Stimulated activated CD8-positive, alpha-beta memory T cell treated with anti-CD3 and anti-CD28 coated beads, Interleukin-4, amount 100 ng/mL, for 48 hours (primary cell): ENCODE results near the gene AMZ2.

Source experiments
- DNase-seq: peaks from one replicate; pipeline ENCODE4 v3.0.0-alpha.2; 2020

The AMZ2 gene

GRCh38 chr17:68291836-68292688 lies 44.2 kb downstream of the AMZ2 start:
- peak; percentile 90 for DNase-seq

- no peak for DNase-seq
These were observed 44.8 kb downstream of the AMZ2 start for GRCh38 chr17:68292689-68293040.

GRCh38 chr17:68293490-68294195 lies 45.8 kb downstream of the AMZ2 start:
- no peak for DNase-seq

DNA sequence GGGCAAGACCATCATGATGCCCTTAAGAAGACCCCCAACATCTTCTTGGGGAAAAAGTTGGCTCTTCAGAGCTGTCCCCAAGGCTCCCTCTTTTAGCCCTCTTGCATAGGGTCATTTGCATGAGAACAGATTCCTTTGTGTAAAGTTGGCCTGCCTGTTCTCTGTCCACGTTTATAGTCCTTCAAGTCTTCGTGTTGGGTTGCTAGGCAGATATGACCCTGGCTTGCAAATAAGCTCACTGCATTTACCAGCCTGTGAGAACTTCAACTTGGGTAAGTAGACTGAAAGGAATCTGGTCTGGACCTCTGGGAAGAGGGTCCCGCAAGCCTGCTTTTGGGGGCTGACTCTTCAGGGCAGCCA lies 46.3 kb downstream of the AMZ2 start:
- DNase-seq = no peak

DNA sequence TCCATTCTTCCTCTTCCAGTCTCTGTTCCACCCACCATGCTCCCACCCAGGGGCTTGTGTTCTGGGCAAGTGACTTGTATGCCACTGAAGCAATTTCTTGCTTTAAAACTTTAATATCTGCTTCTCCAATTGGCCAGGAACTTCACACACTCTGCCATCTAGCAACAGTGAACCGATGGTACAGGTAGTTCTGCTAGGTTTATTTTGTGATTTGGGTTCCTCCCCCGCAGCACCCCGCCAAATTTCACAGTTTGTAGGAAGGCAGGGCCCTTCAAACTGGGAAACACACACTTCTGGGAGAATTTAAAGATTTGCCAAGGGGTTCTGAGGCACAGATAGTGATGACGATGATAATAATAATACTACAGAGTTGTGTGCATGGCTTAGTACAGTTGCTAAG lies 46.8 kb downstream of the AMZ2 start:
- DNase-seq = no peak

- peak; percentile 72 for DNase-seq
These were observed 47.2 kb downstream of the AMZ2 start for GRCh38 chr17:68295086-68295485.

- peak; percentile 63 for DNase-seq
These were observed 48.7 kb downstream of the AMZ2 start for GRCh38 chr17:68296217-68297191.

GRCh38 chr17:68297195-68297594 lies 49.4 kb downstream of the AMZ2 start:
- no peak for DNase-seq

DNA sequence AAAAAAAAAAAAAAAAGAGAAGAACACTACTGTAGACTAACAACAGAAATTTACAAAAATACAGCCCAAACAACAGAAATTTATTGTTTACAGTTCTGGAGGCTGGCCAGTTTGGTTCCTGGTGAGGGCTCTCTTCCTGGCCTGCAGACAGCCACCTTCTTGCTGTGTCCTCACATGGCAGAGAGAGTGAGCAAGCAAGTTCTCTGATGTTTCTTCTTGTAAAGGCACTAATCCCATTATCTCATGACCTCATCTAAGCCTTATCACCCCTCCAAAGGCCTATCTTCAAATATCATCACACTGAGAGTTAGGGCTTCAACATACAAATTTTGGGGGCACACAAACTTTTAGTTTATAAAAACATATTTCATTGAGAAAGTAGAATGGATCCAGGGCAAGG lies 50.8 kb downstream of the AMZ2 start:
- DNase-seq = no peak

DNA sequence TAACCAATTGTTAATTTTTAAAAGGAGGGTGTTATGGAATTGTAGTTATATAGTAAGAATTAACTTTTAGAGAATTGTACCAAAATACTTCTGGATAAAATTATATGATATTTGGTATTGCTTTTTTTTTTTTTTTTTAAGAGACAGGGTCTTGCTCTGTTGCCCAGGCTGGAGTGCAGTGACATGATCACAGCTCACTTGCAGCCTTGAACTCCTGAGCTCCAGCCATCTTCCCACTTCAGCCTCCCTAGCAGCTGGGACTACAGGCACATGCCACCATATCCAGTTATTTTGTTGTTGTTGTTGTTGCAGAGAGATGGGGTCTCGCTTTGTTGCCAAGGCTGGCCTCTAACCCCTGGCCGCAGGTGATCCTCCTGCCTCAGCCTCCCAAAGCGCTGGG lies 52.0 kb downstream of the AMZ2 start:
- no peak for DNase-seq

DNA sequence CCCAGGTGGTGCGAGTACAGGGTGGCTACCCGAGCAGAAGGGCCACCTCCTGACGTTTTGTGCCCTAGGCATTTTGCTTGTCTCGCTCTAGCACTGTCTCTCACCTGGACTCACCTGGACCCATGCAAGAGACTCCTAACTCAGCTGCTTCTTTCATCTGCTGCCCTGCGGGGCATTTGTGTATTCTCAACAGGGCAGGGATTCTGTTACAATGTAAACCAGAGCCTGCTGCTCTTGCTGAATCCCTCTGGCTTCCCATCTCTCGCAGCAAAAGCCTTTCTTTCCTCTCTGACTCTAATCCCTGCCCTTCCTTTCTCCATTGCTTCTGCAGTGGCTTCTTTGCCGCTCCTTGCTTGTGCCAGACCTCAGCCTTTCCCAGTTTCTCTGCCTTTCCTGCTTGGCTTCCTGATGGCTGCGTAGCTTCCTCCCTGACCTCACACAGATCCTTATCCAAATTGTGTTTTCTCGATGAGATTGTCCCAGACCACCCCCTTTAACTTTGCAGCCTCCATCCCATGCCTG lies 53.7 kb downstream of the AMZ2 start:
- no peak for DNase-seq

DNA sequence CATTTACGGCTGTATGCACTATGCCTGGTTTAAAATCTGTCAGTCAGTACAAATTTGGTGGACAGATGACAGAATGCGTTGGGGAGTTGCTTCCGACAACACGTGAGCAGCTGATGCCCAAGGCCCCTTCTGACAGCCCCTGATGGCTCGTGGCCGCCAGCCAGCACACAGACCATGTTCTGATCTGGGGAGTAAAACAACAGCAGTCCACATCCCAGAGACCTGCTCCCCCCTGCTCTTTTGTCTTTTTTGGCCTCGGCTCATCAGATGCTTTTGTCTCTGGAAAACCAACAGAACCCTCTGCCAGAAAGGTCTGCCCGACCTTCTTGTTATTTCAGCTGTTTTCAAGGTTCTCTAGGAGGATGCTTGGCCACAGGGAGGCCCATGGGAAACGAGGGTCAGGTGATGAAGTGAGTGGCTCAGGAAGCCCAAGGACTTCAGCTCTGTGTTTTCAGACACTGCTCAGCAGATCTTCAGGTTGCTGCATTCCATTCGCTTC lies 54.3 kb downstream of the AMZ2 start:
- no peak for DNase-seq

GRCh38 chr17:68302666-68303065 lies 54.8 kb downstream of the AMZ2 start:
- DNase-seq = no peak

DNA sequence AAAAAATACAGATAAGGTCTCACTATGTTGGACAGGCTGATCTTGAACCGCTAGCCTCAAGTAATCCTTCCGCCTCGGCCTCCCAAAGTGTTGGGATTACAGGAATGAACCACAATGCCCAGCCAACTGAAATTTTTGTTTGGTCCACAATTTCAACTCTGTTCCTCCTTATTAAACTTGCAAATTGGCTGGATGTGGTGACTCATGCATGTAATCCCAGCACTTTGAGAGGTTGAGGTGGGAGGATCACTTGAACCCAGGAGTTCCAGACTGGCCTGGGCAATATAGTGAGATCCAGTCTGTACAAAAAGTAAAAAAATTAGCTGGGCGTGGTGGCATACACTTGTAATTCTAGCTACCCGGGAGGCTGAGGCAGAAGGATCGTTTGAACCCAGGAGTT lies 56.9 kb downstream of the AMZ2 start:
- no peak for DNase-seq

GRCh38 chr17:68305142-68305541 lies 57.3 kb downstream of the AMZ2 start:
- DNase-seq = no peak
